K562 (cell line): Measurements from ENCODE around the gene ZNF69. TPM values are rescaled to one million over a fixed set of nuclear protein-coding genes. Genes with fewer than 3 reads are reported as not detected.
A peak's percentile ranks its signal among the peaks of the same experiment; 100 is the strongest.

Experiments used
- ATAC-seq: fragments of 200-7000 bp; cut with Tn5 transposase; 3 replicates; pipeline ENCODE4 v1.9.1; 2020; ENCODE audit warnings: moderate library complexity
- BruUV-seq: library from RNA; stranded (reverse); fragments of 400-500 nt; replicated peaks from 2 replicates; lab custom pipeline; 2021; lab: Mats Ljungman, UMichigan
- CTCF ChIA-PET: fragments of 300-600 bp; formaldehyde crosslinking; extraction: SDS; loops from one replicate; lab custom pipeline; 2021; ENCODE audit warnings: low intra/inter-chr PET ratio; lab: Yijun Ruan, JAX
- POLR2A ChIA-PET: fragments of 300-600, 350-650 bp; sonication (Branson Sonifier 250); formaldehyde crosslinking; extraction: SDS; loops from one replicate; lab custom pipeline; 2021; ENCODE audit warnings: antibody characterized with exemption, inconsistent platforms; lab: Yijun Ruan, JAX
- DNase-seq, 4 experiments: peaks; one replicate each; pipeline versions ENCODE4 v3.0.0 to v3.0.0-alpha.2; 2011 to 2018; ENCODE audit warnings: low spot score in 3 of 4, mixed read lengths in 3 of 4; ENCODE audit errors: extremely low read depth in 1 of 4
- FAIRE-seq: peaks from 2 replicates; lab custom pipeline; 2011; peaks lifted over from hg19 to GRCh38; lab: Jason Lieb, UNC
- H2AFZ ChIP-seq: 2 replicates; pipeline ENCODE4 v1.6.0; 2011; ENCODE audit warnings: low read depth, low read length, control low read depth, inconsistent platforms
- H3K27ac ChIP-seq: fragments of 200-600 bp; 3 replicates; pipeline ENCODE4 v1.8.0; 2011; ENCODE audit warnings: low read depth, mild to moderate bottlenecking, control low read depth, inconsistent platforms, low read length, moderate library complexity, mixed read lengths; ENCODE audit errors: extremely low read depth
- H3K27me3 ChIP-seq, 2 experiments: fragments of 300-600 bp in 1 of 2; 2 replicates in 1 of 2; 3 replicates in 1 of 2; pipeline versions ENCODE4 v1.6.0 to v1.8.0; 2011; ENCODE audit warnings: inconsistent platforms in 2 of 2, low read length in 2 of 2, mild to moderate bottlenecking in 1 of 2, mixed read lengths in 1 of 2, moderate library complexity in 1 of 2; ENCODE audit not compliant: control insufficient read depth in 2 of 2, insufficient read depth in 2 of 2
- H3K36me3 ChIP-seq: fragments of 300-600 bp; 3 replicates; pipeline ENCODE4 v1.8.0; 2011; ENCODE audit warnings: mild to moderate bottlenecking, low read length, inconsistent platforms; ENCODE audit not compliant: control insufficient read depth, insufficient read depth
- H3K4me1 ChIP-seq, 2 experiments: fragments of 200-600 bp in 1 of 2; replicated peaks in 1 of 2; 2 replicates in 1 of 2; 3 replicates in 1 of 2; pipeline versions ENCODE4 v1.5.1 to v1.8.0; 2011; ENCODE audit warnings: inconsistent platforms in 2 of 2, low read length in 2 of 2, mild to moderate bottlenecking in 1 of 2, mixed read lengths in 1 of 2, moderate library complexity in 1 of 2; ENCODE audit not compliant: control insufficient read depth in 2 of 2, insufficient read depth in 2 of 2
- H3K4me2 ChIP-seq: 2 replicates; pipeline ENCODE4 v1.6.1; 2011; ENCODE audit warnings: low read length, control low read depth, inconsistent platforms, mixed read lengths; ENCODE audit not compliant: insufficient read depth
- H3K4me3 ChIP-seq: fragments of 200-600 bp; sonication (generic), shearing (Covaris generic); 2 replicates; pipeline ENCODE4 v1.5.1; 2016; ENCODE audit warnings: control low read depth, inconsistent platforms
- H3K79me2 ChIP-seq: fragments of 200-600 bp; 3 replicates; pipeline ENCODE4 v1.8.0; 2011; ENCODE audit warnings: low read length, inconsistent platforms; ENCODE audit not compliant: control insufficient read depth, insufficient read depth
- H3K9ac ChIP-seq, 2 experiments: 2 replicates each; pipeline versions ENCODE4 v1.6.0 to v1.6.1; 2011; ENCODE audit warnings: low read depth in 2 of 2, low read length in 2 of 2, control low read depth in 1 of 2, inconsistent platforms in 1 of 2, mild to moderate bottlenecking in 1 of 2, mixed read lengths in 1 of 2; ENCODE audit not compliant: insufficient read depth in 1 of 2
- H3K9me1 ChIP-seq: one replicate; pipeline ENCODE4 v1.6.0; 2011; ENCODE audit warnings: inconsistent platforms, mild to moderate bottlenecking, low read length, moderate library complexity; ENCODE audit not compliant: control insufficient read depth, insufficient read depth
- H3K9me3 ChIP-seq: replicated peaks from 2 replicates; pipeline ENCODE4 v1.5.1; 2011; ENCODE audit warnings: low read depth, low read length, inconsistent platforms; ENCODE audit not compliant: control insufficient read depth, insufficient read depth
- H4K20me1 ChIP-seq: replicated peaks from 2 replicates; pipeline ENCODE4 v1.6.1; 2011; ENCODE audit warnings: low read length, inconsistent platforms, mixed read lengths; ENCODE audit not compliant: control insufficient read depth, insufficient read depth
- NFYB ChIP-seq: IDR thresholded peaks from 2 replicates; pipeline ENCODE4 v1.6.1; 2011; ENCODE audit warnings: mild to moderate bottlenecking, moderate library complexity; ENCODE audit not compliant: insufficient read length; ENCODE audit errors: extremely low read depth
- PKNOX1 ChIP-seq: fragments of 450-650 bp; IDR thresholded peaks from 2 replicates; pipeline ENCODE4 v1.6.1; 2016
- WGBS: fragments of 100-300 bp; shearing (Covaris generic); methylation state at CpG from one replicate; pipeline ENCODE4 v1.1.6; 2016; ENCODE audit warnings: low coverage, mixed read lengths; ENCODE audit not compliant: insufficient coverage; ENCODE audit errors: missing lambda C conversion rate; 5-methylcytosine and 5-hydroxymethylcytosine counted together
- in situ Hi-C: fragments of 300-500 bp; cut with MboI; formaldehyde crosslinking; loops from 4 replicates; pipeline ENCODE4 v1.15.0; 2018; ENCODE audit warnings: inconsistent platforms, mixed read lengths
- intact Hi-C: fragments of 100-400 bp; cut with micrococcal nuclease; formaldehyde crosslinking; loops from 2 replicates; pipeline ENCODE4 v1.14.2; 2022
- polyA plus RNA-seq, 8 experiments: library from polyadenylated mRNA; depleted of rRNA in 4 of 8; stranded (reverse) in 5 of 8; unstranded in 3 of 8; fragments of >200 nt; fragmentation: Nextera tagmentation in 2 of 8; fragmentation: Illumina TruSeq in 1 of 8; extraction: Ambion mirVana in 2 of 8; extraction: Trizol in 1 of 8; gene quantifications; 2 replicates each; pipeline versions ENCODE4 v1.2.1 to v1.2.3, GENCODE V29; 2011 to 2014; ENCODE audit warnings: inconsistent platforms in 1 of 8, missing spikeins in 1 of 8
- total RNA-seq, 7 experiments: library from RNA; depleted of rRNA in 6 of 7; stranded (reverse); fragments of >200 nt in 6 of 7; fragmentation: Illumina TruSeq in 2 of 7; extraction: Trizol in 2 of 7; gene quantifications; 2 replicates each; pipeline versions ENCODE4 v1.2.1 to v1.2.3, GENCODE V29; 2011 to 2021; ENCODE audit warnings: low replicate concordance in 1 of 7
- TF ChIP-seq, protein P1 (sequence below): IDR thresholded peaks from 2 replicates; pipeline ENCODE4 v1.6.1; 2016; ENCODE audit warnings: missing genetic modification characterization, missing compliant biosample characterization

The ZNF69 gene
- total and polyA plus RNA-seq, 9 of the 15 experiments (the other 6 are each of a cell fraction or from before 2014, with no cell fraction given), result 2.3 to 5.4 (median 3.6) TPM

DNA sequence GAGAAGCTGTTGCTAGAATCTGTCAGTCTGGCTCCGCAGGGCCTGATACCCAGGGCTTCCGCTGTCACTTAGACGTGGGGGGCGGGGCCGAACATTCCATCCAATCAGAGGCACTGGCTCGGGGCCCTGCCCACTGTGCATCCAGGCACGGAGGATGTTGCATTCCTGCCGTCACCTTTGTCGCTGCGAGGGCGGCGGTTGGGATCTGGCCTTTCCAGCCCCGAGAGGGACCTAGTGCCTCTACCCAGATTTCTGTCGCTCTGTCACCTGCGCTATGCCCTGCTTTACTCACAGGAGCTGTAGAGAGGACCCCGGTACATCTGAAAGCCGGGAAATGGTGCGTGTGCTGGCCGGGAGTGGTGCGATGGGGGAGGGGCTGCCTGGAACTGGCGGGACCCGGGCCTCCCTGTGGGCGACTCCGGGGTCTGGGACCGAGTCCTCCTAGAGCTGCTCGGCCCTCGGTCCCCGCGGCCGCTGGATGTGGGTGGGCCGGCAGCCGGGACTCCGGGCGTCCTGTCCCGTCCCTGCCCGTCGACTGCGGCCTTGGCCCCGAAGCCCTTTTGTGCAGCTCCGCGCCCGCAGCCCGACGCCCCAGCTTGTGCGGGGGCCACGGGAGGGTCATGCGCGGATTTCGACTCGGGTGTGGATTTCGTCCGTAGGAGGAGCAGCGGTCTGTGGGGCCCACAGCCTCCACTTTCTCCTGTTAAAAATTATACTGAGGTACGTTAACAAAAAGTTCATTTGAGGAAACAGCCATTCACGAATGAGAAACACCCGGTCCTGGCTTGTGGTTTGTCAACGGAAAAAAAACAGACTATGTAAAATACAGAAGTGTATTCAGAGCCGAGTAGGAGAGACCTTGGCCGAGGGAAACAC, 38.8 kb upstream of the ZNF69 start, which contains the start of gene ZNF439:
TSS of gene ZNF439 (plus strand) at position 133 of the 876 bp plus-strand sequence. CDS start at position 275, 142 bp downstream.
- H3K27me3 ChIP-seq, result no peaks in the 10 kb centered on the region; a peak in 1 of 5 replicates
- FAIRE-seq, result no peak
- TF ChIP-seq, protein P1, sequence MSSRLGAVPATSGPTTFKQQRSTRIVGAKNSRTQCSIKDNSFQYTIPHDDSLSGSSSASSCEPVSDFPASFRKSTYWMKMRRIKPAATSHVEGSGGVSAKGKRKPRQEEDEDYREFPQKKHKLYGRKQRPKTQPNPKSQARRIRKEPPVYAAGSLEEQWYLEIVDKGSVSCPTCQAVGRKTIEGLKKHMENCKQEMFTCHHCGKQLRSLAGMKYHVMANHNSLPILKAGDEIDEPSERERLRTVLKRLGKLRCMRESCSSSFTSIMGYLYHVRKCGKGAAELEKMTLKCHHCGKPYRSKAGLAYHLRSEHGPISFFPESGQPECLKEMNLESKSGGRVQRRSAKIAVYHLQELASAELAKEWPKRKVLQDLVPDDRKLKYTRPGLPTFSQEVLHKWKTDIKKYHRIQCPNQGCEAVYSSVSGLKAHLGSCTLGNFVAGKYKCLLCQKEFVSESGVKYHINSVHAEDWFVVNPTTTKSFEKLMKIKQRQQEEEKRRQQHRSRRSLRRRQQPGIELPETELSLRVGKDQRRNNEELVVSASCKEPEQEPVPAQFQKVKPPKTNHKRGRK (tag), result no peak
- TF ChIP-seq NFYB (peak; percentile 66), PKNOX1 (peak; percentile 58)
- TF ChIP-seq, all 486 proteins: peak for 2
- WGBS, result 48% methylated on average over 48 of the region's 59 CpGs
- Histone ChIP-seq H3K9me1 (no peaks in the 10 kb centered on the region), H3K4me3 (no peak within 1 kb of the TSS), H2AFZ (peak within 1 kb of the TSS; percentile 50), H3K9me3 (no peaks in the 10 kb centered on the region), H3K79me2 (no peaks in the 10 kb centered on the region), H3K27ac (no peak within 1 kb of the TSS), H3K36me3 (no peaks in the 10 kb centered on the region), H3K4me1 (peaks cover 3 to 9% of the 10 kb centered on the region in 2 experiments; a peak in 4 of 5 replicates), H3K9ac (no peak within 1 kb of the TSS), H3K4me2 (no peak within 1 kb of the TSS), H4K20me1 (no peaks in the 10 kb centered on the region)
- in situ Hi-C loops (no loop called here), intact Hi-C loops (no loop called here)
- no TSS peak for BruUV-seq
- ChIA-PET POLR2A (interaction anchor here (0.9 to 1.1 kb wide), 2 partner anchors 8 to 33 kb away, joined by 4 to 5 read pairs; no protein-coding TSS in a partner anchor), CTCF (no interaction called here)
- ATAC-seq, result peak; percentile 87
- DNase-seq, result peak; percentile 22 to 40 (median 36)
